HG03571 (cell line): ENCODE measurements around the gene DNAJB8.

Experiments
- ATAC-seq: cut with Tn5 transposase; IDR thresholded peaks from one replicate; pipeline ENCODE4 v1.9.1; 2021; ENCODE audit not compliant: unreplicated experiment

DNAJB8 gene

DNA sequence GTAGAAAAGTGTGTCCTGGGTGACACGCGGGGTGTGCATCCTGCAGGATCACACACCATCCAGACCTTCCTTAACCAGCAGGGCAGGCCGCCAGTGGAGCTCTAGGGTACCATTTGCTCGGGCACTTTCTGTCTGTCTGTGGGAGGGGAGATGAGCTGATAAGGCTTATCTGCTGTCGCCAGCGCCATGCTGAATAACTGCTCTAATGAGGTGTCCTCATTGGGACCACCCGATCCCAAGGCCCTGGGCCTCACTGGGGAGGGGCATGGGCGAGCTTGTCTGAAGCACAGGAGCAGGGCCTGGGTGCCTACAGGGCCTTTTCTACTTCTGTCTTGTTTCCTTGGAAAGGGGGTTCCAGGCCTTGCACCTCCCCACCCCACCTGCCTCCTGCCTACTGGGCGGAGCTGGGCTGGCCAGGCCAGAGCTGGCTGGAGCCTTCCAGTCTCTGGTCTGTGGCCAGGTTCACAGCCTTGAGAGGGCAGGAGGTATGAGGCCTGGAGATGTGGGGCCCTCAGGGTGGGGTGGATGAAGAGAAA, 28.8 kb upstream of the DNAJB8 start:
- ATAC-seq, result no peak

- ATAC-seq, result no peak
Measured at GRCh38 chr3:128494367-128494650, 27.6 kb upstream of the DNAJB8 start.

DNA sequence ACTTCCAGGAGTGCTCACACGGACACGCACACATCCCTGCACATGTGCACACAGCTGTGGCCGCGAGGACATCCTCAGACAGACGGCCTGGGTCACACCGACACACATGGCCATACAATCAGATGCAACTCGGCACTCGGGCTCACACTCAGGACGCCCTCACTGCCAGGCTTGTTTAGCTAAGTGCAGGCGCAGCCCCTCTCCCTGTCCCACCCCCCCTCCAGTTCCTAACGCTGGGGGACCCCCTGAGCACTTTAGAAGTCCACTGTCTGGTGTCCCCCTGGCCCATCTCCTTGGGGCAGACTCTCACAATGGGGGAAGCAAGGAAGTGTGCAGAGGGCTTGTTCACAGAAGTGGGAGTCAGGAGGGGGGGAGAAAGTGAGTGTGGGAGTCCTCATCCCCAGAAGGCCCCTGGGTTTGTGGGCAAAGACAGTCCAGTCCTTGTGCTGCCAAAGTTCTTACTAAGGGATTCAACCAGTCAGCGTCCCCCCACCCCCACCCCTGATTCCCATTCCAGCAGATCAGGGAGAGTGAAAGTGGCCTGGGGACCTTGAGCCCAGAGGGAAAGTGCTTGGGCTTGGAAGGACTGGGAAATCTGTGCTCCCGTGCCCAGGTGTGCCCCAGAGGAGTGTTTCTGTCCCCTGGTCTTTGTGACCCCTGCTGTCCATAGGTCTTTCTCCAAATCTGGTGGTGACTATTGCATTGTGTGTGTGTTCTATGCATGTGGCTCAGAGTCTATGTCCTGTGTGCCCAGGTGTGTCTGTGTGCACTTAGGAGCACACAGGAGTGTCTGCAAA, 27.1 kb upstream of the DNAJB8 start:
- no peak for ATAC-seq

GRCh38 chr3:128492671-128493569, 26.2 kb upstream of the DNAJB8 start, which contains the start of gene GATA2:
TSS of gene GATA2 (minus strand) at chr3:128493201. CDS start at chr3:128487031, 6,170 bp downstream.
- ATAC-seq, result no peak

- ATAC-seq, result no peak
Measured at GRCh38 chr3:128491941-128492670, 25.4 kb upstream of the DNAJB8 start.

GRCh38 chr3:128491691-128491940, 24.9 kb upstream of the DNAJB8 start:
- no peak for ATAC-seq

- ATAC-seq, result no peak
Measured at GRCh38 chr3:128490915-128491690, 24.4 kb upstream of the DNAJB8 start.

DNA sequence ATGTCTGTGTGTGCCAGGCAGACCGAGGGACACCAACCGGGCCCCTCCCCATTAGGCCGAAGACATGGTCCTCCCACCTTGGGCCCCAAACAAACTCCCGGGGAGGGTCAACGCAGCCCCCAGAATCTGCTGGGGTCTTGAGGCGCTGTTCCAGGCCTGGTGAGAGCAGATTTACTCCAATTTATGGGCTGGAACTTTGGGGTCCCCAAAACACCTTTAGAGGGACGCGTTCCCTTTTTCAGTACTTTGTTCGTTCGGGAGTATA, 23.9 kb upstream of the DNAJB8 start:
- ATAC-seq, result no peak

- ATAC-seq, result no peak
Measured at GRCh38 chr3:128489927-128490649, 23.4 kb upstream of the DNAJB8 start.

DNA sequence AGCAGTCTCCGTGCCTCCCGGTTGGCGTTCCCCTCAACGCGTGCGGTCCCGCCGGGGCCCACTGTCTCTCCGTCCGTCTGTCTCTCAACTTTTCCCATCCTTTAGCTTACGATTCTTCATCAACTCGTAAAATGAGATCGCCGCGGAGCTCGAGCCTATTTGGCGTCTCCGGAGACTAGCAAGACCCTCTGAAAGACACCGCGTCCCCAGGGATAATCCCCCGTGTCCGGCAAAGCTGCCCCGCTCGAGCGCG, 22.9 kb upstream of the DNAJB8 start:
- ATAC-seq, result no peak

DNA sequence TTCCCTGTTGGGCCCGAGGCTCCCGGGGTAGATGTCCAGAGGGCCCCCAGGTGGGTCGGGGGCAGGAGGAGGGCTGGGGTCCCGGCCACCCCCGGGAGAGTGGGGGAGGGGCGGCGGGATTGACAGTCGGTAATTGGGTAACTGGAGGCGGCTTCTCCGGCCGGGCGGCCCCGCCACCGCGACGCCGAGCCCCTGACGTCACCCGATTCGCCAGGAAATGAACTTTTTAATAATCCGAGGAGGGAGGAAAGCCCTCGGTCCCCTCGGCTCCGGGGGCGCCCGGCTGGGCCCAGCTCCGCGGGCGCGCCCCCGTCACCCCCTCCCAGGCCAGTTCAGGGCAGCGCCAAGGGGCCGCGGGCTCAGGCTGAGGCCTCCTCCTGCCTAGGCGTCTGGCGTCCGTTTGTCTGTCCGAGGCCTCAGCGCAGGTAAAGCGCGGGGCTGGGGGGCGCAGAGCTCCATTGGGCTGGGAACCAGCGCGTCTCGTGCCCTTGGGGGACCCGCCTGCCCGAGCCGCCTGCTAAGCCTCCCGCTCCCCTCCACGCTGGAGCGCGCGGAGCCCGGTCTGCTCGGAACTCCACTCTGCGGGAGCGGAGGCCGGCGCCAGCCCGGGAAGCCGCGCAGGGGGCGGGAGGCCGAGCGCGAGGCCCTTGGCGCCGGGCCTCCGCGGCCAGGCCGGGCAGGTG, 22.4 kb upstream of the DNAJB8 start:
- no peak for ATAC-seq

DNA sequence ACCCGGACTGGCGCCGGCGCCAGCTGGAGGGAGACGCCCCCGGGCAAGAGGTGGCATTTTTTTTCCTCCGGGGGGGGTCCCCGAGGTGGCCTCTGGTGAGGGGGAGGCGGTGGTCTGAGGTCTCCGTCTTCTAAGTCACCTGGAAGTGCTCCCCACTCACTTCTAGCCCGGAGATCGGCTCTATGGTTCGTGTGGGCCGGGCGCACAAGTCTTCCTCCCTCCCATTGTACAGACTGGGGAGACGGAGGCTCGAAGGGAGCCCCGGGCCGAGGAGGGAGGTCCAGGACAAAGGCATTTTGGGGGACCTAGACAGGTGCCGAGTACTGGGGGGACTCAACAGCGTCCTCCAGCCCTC, 21.9 kb upstream of the DNAJB8 start:
- no peak for ATAC-seq

DNA sequence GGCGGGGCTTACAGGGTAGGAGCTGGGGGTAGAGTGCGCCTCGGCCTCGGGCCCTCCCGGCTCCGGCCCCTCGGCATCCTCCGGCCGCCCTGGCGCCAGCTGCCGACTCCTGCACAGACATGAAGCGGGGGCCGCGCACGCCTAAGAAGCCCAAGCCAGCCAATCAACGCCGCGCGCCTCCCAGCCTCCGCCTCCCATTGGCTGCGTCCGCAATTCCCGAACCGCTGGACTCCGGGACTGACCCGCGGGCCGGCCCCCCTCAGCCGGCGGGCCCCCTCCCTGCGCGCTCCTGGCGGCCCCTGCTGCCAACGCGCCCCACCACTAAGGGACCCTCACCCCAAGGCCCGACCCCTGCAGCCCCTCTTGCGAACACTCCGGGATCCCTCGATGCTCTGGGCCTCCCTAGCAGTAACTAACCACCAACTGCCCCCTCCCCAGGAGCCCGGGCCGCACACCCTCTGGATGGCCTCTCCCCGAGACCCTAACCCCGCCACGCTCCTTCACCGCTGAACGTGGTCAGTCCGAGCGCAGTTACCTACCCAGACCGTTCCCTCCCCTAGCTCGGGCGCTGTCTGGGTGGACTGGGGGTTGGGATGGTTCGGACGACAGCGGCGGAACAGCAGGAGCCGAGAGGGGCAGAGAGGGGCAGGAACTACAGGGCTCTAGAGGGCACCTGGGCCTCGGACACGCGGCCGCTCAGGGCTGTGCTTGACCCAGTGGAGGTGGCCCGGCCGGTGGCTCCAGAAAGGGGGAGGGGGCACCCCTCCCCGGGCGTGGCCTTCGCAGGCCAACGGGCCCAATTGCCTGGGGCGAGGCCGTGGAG, 21.3 kb upstream of the DNAJB8 start:
- no peak for ATAC-seq

DNA sequence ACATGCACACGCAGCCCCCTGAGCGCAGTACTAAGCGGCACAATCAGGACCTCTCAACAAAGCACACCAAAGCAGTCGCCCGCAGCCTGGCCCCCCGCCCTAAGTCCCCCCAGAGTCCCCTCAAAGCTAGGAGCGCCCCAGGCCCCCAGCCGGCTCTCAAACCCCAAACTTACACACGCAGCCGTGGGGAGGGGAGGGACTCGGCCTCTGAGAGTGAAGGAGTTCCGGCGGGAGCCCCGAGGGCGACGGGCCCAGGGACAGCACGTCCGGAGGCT, 20.8 kb upstream of the DNAJB8 start:
- no peak for ATAC-seq

GRCh38 chr3:128486681-128487537, 20.2 kb upstream of the DNAJB8 start:
- no peak for ATAC-seq

- ATAC-seq, result no peak
Measured at GRCh38 chr3:128486205-128486628, 19.5 kb upstream of the DNAJB8 start.

DNA sequence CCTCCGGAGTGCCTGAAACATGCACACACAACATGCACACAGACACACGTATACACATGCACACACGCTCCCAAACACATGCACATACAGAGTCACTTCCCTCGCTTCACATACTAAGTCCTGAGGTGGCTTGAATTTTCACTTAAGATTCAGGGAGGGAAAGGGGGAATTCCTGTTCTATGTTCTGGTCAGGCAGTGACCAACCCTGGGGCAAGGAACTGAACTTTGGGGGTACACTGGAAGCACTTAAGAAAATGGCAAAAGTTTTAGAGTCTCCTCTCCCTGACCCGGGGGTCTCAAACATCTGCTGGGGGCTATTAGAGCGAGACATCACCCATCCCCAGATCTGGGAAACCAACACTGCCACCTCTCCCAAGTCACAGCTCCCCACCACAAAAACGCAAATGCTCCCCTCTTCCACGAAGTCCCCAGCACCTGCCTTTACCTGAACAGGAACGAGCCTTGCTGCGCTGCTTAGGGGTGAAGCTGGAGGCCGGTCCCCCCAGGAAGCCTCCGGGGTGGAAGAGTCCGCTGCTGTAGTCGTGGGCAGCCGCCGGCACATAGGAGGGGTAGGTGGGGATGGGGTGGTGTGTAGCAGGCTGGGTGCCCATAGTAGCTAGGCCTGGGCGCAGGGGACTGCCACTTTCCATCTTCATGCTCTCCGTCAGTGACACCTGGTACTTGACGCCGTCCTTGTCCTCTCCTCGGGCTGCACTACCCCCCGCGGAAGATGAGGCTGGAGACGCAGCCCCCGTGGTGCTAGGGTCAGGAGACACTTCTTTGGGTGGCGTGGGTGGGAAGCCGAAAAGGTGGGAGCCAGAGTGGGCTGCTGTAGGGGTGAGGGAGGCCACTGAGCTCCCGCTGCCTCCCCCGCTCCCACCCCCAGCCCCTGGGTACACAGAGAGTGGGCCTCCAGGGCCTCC, 18.9 kb upstream of the DNAJB8 start:
- ATAC-seq, result no peak
